Measurements from ENCODE around the gene LANCL2.

DNA sequence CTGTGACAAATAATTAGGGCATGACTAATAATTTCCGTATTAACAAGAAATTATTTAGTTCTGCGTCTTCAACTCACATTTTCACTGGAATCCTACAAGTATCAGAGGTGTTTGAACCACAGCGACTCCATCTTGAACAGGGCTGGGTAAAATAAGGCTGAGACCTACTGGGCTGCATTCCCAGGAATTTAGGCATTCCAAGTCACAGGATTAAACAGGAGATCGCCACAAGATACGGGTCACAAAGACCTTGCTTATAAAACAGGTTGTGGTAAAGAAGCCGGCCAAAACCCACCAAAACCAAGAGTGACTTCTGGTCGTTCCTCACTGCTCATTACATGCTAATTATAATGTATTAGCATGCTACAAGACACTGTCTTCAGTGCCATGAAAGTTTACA is 14.9 kb upstream of the LANCL2 start:
- TF ChIP-seq, protein P1, sequence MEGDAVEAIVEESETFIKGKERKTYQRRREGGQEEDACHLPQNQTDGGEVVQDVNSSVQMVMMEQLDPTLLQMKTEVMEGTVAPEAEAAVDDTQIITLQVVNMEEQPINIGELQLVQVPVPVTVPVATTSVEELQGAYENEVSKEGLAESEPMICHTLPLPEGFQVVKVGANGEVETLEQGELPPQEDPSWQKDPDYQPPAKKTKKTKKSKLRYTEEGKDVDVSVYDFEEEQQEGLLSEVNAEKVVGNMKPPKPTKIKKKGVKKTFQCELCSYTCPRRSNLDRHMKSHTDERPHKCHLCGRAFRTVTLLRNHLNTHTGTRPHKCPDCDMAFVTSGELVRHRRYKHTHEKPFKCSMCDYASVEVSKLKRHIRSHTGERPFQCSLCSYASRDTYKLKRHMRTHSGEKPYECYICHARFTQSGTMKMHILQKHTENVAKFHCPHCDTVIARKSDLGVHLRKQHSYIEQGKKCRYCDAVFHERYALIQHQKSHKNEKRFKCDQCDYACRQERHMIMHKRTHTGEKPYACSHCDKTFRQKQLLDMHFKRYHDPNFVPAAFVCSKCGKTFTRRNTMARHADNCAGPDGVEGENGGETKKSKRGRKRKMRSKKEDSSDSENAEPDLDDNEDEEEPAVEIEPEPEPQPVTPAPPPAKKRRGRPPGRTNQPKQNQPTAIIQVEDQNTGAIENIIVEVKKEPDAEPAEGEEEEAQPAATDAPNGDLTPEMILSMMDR (IDR thresholded peaks at IDR 0.05), result no peak
- no peak for TF ChIP-seq ZFX (IDR thresholded peaks at IDR 0.05; ENCODE audit: borderline replicate concordance)

All from 22Rv1 (cell line).